Vagina (tissue), 2 donors: ENCODE data around the gene GNG7. TPM values are rescaled to one million over a fixed set of nuclear protein-coding genes. Genes with fewer than 3 reads are reported as not detected.

Source experiments
- DNase-seq, 2 donors: peaks; one replicate each; pipeline ENCODE4 v3.0.0-alpha.2; 2017; ENCODE audit errors: extremely low spot score in 2 of 2
- H3K27ac ChIP-seq: fragments of 200-600 bp; sonication (generic); one replicate; pipeline ENCODE4 v1.5.1; 2019
- H3K27me3 ChIP-seq: fragments of 200-600 bp; sonication (generic); one replicate; pipeline ENCODE4 v1.5.1; 2019
- H3K36me3 ChIP-seq, 2 donors: fragments of 200-600 bp; sonication (generic); one replicate each; pipeline ENCODE4 v1.5.1; 2017 to 2019
- H3K4me1 ChIP-seq: fragments of 200-600 bp; sonication (generic); one replicate; pipeline ENCODE4 v1.5.1; 2019
- H3K4me3 ChIP-seq, 2 donors: fragments of 200-600 bp; sonication (generic); 1 replicate in 1 of 2; 2 replicates in 1 of 2; pipeline ENCODE4 v1.5.1; 2016 to 2019
- H3K9me3 ChIP-seq: fragments of 200-600 bp; sonication (generic); one replicate; pipeline ENCODE4 v1.5.1; 2019
- CTCF ChIP-seq, 3 experiments: fragments of 450-650 bp in 2 of 3; fragments of 200-600 bp in 1 of 3; sonication (generic) in 1 of 3; IDR thresholded peaks; one replicate each; pipeline ENCODE4 v1.5.1; 2017 to 2019; ENCODE audit warnings: antibody characterized with exemption in 3 of 3, mild to moderate bottlenecking in 2 of 3, moderate library complexity in 2 of 3
- POLR2A ChIP-seq, 2 donors: fragments of 450-650 bp; IDR thresholded peaks; one replicate each; pipeline ENCODE4 v1.6.1; 2017; ENCODE audit warnings: antibody characterized with exemption in 2 of 2, mild to moderate bottlenecking in 2 of 2, moderate library complexity in 2 of 2
- POLR2AphosphoS5 ChIP-seq, 2 donors: sonication (generic); formaldehyde crosslinking; IDR thresholded peaks; one replicate each; pipeline ENCODE4 v1.9.0; 2017; ENCODE audit warnings: antibody characterized with exemption in 2 of 2, mild to moderate bottlenecking in 2 of 2, low read depth in 1 of 2; ENCODE audit not compliant: insufficient read depth in 1 of 2
- intact Hi-C: fragments of 100-400 bp; cut with DNase I; formaldehyde crosslinking; loops from one replicate; pipeline ENCODE4 v1.15.1; 2023
- total RNA-seq: library from RNA; depleted of rRNA; stranded (reverse); fragments of >200 nt; gene quantifications from one replicate; pipeline ENCODE4 v1.2.3, GENCODE V29; 2016

The GNG7 gene
- total RNA-seq, 1 donor from 2014 or later, result 2.0 TPM

DNA sequence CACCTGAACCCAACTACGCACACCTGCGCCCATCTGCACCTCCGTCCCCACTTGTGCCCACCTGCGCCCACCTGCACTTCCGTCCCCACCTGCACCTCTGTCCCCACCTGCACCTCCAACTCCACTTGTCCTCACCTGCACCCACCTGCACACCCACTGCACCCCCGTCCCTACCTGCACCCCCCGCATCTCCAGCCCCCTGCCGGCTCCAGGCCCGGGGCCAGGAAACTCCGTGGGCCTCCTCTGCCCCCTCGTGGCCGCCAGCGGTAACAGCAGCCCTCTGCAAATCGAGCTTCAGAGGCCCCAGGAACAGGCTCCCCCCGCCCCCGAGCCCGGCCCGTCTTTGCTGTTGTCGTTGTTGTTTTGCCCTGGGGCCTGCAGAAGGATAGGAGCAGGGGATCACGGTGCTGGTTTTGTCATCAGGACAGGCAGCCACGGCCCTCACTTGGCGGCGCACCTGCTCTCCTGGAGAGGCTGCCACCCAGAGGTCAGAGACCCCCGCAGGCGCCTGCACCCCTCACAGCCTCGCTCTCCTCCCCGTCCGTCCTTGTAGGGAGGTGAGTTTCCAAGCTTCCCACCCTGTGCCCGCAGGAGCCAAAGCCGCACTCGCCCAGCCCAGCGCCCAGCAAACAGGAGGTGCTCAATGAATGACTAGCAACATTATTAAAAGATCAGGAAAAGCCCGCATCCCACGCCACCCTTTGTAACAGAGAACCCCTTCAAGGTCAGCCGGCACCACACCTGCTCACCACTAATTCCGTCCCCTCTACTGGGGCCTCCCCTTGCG is 65.4 kb downstream of the GNG7 start:
- H3K27me3 ChIP-seq, result no peaks in the 10 kb centered on the region
- H3K4me1 ChIP-seq, result peaks cover 11% of the 10 kb centered on the region
- H3K4me3 ChIP-seq, result no peak overlapping the region
- TF ChIP-seq POLR2A (IDR thresholded peaks at IDR 0.05), result no peak
- TF ChIP-seq CTCF (IDR thresholded peaks at IDR 0.05), result peak; percentile 68 to 83 (median 77)
- H3K9me3 ChIP-seq, result no peaks in the 10 kb centered on the region
- no peak for DNase-seq
- intact Hi-C loops, result no loop called here
- H3K36me3 ChIP-seq, result no peaks in the 10 kb centered on the region
- no peak overlapping the region for H3K27ac ChIP-seq

GRCh38 chr19:2636141-2636896 is 66.2 kb downstream of the GNG7 start:
- H3K4me1 ChIP-seq, result peaks cover 11% of the 10 kb centered on the region
- TF ChIP-seq CTCF (IDR thresholded peaks at IDR 0.05), result no peak
- no peak for TF ChIP-seq POLR2AphosphoS5 (IDR thresholded peaks at IDR 0.05; ENCODE audit: insufficient read depth in 1 of 2, low read depth in 1 of 2)
- H3K36me3 ChIP-seq, result no peaks in the 10 kb centered on the region
- H3K9me3 ChIP-seq, result no peaks in the 10 kb centered on the region
- H3K4me3 ChIP-seq, result no peak overlapping the region
- intact Hi-C loops, result no loop called here
- no peaks in the 10 kb centered on the region for H3K27me3 ChIP-seq
- DNase-seq, result no peak
- H3K27ac ChIP-seq, result no peak overlapping the region

DNA sequence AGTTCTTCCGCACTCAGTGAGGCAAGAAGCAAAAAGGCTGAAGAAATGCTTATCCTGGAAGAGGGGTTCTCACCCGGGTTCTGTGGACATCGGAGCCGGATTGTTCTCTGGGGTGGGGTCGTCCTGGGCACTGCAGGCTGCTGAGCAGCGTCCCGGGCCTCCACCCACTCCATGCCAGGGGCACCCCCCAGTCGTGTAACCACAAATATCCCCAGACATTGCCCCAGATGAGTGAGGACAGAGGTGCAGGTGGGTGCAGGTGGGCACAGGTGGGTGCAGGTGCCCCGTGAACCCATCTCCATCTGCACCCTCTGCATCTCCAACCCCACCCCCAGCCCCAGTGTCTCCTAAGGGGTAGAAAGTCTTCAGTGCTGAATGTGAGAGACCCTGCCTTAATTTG is 67.5 kb downstream of the GNG7 start:
- TF ChIP-seq POLR2A (IDR thresholded peaks at IDR 0.05), result no peak
- no peak for TF ChIP-seq POLR2AphosphoS5 (IDR thresholded peaks at IDR 0.05; ENCODE audit: insufficient read depth in 1 of 2, low read depth in 1 of 2)
- TF ChIP-seq CTCF (IDR thresholded peaks at IDR 0.05), result no peak
- Histone ChIP-seq H3K4me1 (peaks cover 11% of the 10 kb centered on the region), H3K36me3 (no peaks in the 10 kb centered on the region), H3K9me3 (peaks cover 6% of the 10 kb centered on the region), H3K4me3 (no peak overlapping the region), H3K27ac (no peak overlapping the region), H3K27me3 (no peaks in the 10 kb centered on the region)
- DNase-seq, result no peak
- intact Hi-C loops, result no loop called here

GRCh38 chr19:2634228-2634951 is 68.1 kb downstream of the GNG7 start:
- TF ChIP-seq POLR2A (IDR thresholded peaks at IDR 0.05), result no peak
- no peak for TF ChIP-seq POLR2AphosphoS5 (IDR thresholded peaks at IDR 0.05; ENCODE audit: insufficient read depth in 1 of 2, low read depth in 1 of 2)
- TF ChIP-seq CTCF (IDR thresholded peaks at IDR 0.05), result no peak
- H3K27ac ChIP-seq, result no peak overlapping the region
- H3K4me3 ChIP-seq, result no peak overlapping the region

More at GRCh38 chr19:2634228-2634951, 68.1 kb downstream of the GNG7 start:
- Histone ChIP-seq H3K36me3 (no peaks in the 10 kb centered on the region), H3K9me3 (peaks cover 6% of the 10 kb centered on the region), H3K4me1 (peaks cover 11% of the 10 kb centered on the region), H3K27me3 (no peaks in the 10 kb centered on the region)
- DNase-seq, result no peak
- intact Hi-C loops, result no loop called here
